GM12875 (cell line): Measurements from ENCODE around the gene ANTXRL.
"Not testable (repeated sequence)": the region's sequence is repeated elsewhere in the genome, so short reads cannot be mapped to it uniquely, and the experiment has no call there.

Experiments
- H3K4me3 ChIP-seq: one replicate; pipeline ENCODE4 v1.5.1; 2011; ENCODE audit warnings: low read depth, low read length, control low read depth
- CTCF ChIP-seq: IDR thresholded peaks from 2 replicates; pipeline ENCODE4 v1.5.1; 2011; ENCODE audit warnings: low read depth, mild to moderate bottlenecking, control low read depth, inconsistent platforms, low read length, moderate library complexity, borderline replicate concordance; ENCODE audit not compliant: insufficient read depth

The ANTXRL gene

GRCh38 chr10:46251857-46252847, 34.6 kb upstream of the ANTXRL start:
- no peak overlapping the region for H3K4me3 ChIP-seq
- no peak for TF ChIP-seq CTCF

GRCh38 chr10:46253076-46254006, 33.5 kb upstream of the ANTXRL start:
- TF ChIP-seq CTCF, result no peak
- H3K4me3 ChIP-seq, result no peak overlapping the region

GRCh38 chr10:46254007-46254383, 32.8 kb upstream of the ANTXRL start:
- no peak overlapping the region for H3K4me3 ChIP-seq
- TF ChIP-seq CTCF, result no peak

- no peak for TF ChIP-seq CTCF
Observed at GRCh38 chr10:46254467-46254866, 32.3 kb upstream of the ANTXRL start.

GRCh38 chr10:46255210-46255609, 31.6 kb upstream of the ANTXRL start:
- H3K4me3 ChIP-seq, result not testable (repeated sequence)

More at GRCh38 chr10:46254467-46254866, 32.3 kb upstream of the ANTXRL start:
- no peak overlapping the region for H3K4me3 ChIP-seq

- H3K4me3 ChIP-seq, result no peak overlapping the region
- peak; percentile 60; the same call in 1 of the 2 replicates for TF ChIP-seq CTCF
Observed at GRCh38 chr10:46255801-46256747, 30.7 kb upstream of the ANTXRL start.
